ENCODE measurements around the gene IRAK2.

Gene IRAK2

DNA sequence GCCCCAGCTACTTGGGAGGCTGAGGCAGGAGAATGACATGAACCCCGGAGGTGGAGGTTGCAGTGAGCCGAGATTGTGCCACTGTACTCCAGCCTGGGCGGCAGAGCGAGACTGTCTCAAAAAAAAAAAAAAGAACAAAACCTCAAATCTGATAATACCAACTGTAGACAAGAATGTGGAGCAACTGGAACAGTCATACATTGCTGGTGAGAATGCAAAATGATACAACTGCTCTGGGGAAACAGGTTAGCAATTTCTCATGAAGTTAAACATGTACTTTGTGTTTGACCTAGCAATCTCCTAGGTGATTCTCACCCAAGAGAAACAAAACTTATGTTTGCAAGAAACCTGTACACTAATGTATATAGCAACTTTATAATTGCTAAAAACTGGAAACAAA, 27.5 kb upstream of the IRAK2 start:
- ATAC-seq, result no peak
- TF ChIP-seq, protein P1, sequence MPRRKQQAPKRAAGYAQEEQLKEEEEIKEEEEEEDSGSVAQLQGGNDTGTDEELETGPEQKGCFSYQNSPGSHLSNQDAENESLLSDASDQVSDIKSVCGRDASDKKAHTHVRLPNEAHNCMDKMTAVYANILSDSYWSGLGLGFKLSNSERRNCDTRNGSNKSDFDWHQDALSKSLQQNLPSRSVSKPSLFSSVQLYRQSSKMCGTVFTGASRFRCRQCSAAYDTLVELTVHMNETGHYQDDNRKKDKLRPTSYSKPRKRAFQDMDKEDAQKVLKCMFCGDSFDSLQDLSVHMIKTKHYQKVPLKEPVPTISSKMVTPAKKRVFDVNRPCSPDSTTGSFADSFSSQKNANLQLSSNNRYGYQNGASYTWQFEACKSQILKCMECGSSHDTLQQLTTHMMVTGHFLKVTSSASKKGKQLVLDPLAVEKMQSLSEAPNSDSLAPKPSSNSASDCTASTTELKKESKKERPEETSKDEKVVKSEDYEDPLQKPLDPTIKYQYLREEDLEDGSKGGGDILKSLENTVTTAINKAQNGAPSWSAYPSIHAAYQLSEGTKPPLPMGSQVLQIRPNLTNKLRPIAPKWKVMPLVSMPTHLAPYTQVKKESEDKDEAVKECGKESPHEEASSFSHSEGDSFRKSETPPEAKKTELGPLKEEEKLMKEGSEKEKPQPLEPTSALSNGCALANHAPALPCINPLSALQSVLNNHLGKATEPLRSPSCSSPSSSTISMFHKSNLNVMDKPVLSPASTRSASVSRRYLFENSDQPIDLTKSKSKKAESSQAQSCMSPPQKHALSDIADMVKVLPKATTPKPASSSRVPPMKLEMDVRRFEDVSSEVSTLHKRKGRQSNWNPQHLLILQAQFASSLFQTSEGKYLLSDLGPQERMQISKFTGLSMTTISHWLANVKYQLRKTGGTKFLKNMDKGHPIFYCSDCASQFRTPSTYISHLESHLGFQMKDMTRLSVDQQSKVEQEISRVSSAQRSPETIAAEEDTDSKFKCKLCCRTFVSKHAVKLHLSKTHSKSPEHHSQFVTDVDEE (CRISPR knock-in tag; IDR thresholded peaks at IDR 0.05), result no peak
- TF ChIP-seq ZC3H10 (CRISPR knock-in tag; IDR thresholded peaks at IDR 0.05) (no peak), CSDC2 (CRISPR knock-in tag; IDR thresholded peaks at IDR 0.05) (no peak), ZNF8 (CRISPR knock-in tag; IDR thresholded peaks at IDR 0.05) (no peak), ISL1 (CRISPR knock-in tag; IDR thresholded peaks at IDR 0.05) (no peak), TOX (CRISPR knock-in tag; IDR thresholded peaks at IDR 0.05; ENCODE audit: borderline replicate concordance) (no peak), RARB (CRISPR knock-in tag; IDR thresholded peaks at IDR 0.05) (no peak), TCF4 (CRISPR knock-in tag; IDR thresholded peaks at IDR 0.05; ENCODE audit: borderline replicate concordance) (no peak), PPARA (CRISPR knock-in tag; IDR thresholded peaks at IDR 0.05; ENCODE audit: borderline replicate concordance) (no peak), ESRRG (CRISPR knock-in tag; IDR thresholded peaks at IDR 0.05) (no peak), ZNF70 (CRISPR knock-in tag; IDR thresholded peaks at IDR 0.05) (no peak)
- TF ChIP-seq, protein P2, sequence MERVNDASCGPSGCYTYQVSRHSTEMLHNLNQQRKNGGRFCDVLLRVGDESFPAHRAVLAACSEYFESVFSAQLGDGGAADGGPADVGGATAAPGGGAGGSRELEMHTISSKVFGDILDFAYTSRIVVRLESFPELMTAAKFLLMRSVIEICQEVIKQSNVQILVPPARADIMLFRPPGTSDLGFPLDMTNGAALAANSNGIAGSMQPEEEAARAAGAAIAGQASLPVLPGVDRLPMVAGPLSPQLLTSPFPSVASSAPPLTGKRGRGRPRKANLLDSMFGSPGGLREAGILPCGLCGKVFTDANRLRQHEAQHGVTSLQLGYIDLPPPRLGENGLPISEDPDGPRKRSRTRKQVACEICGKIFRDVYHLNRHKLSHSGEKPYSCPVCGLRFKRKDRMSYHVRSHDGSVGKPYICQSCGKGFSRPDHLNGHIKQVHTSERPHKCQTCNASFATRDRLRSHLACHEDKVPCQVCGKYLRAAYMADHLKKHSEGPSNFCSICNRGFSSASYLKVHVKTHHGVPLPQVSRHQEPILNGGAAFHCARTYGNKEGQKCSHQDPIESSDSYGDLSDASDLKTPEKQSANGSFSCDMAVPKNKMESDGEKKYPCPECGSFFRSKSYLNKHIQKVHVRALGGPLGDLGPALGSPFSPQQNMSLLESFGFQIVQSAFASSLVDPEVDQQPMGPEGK (CRISPR knock-in tag; IDR thresholded peaks at IDR 0.05; ENCODE audit: borderline replicate concordance), result no peak
- TF ChIP-seq, protein P3, sequence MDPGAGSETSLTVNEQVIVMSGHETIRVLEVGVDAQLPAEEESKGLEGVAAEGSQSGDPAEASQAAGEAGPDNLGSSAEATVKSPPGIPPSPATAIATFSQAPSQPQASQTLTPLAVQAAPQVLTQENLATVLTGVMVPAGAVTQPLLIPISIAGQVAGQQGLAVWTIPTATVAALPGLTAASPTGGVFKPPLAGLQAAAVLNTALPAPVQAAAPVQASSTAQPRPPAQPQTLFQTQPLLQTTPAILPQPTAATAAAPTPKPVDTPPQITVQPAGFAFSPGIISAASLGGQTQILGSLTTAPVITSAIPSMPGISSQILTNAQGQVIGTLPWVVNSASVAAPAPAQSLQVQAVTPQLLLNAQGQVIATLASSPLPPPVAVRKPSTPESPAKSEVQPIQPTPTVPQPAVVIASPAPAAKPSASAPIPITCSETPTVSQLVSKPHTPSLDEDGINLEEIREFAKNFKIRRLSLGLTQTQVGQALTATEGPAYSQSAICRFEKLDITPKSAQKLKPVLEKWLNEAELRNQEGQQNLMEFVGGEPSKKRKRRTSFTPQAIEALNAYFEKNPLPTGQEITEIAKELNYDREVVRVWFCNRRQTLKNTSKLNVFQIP (CRISPR knock-in tag; IDR thresholded peaks at IDR 0.05; ENCODE audit: borderline replicate concordance, low read depth), result no peak

DNA sequence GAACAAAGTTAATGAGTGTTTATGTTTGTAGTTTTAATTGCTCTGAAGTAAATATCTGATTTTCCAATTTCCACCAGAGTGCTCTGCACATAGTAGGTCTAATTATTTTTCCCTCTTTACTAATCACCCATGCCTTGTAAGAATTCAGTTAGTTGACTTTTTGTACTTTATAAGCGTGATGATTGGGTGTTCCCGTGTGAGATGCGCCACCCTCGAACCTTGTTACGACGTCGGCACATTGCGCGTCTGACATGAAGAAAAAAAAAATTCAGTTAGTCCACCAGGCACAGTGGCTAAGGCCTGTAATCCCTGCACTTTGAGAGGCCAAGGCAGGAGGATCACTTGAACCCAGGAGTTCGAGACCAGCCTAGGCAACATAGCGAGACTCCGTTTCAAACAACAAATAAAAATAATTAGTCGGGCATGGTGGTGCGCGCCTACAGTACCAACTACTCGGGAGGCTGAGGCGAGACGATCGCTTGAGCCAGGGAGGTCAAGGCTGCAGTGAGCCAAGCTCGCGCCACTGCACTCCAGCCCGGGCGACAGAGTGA, 23.6 kb upstream of the IRAK2 start:
- no peak for ATAC-seq
- TF ChIP-seq ZNF8 (CRISPR knock-in tag; IDR thresholded peaks at IDR 0.05) (no peak), ZFP3 (CRISPR knock-in tag; IDR thresholded peaks at IDR 0.05) (no peak), PPARA (CRISPR knock-in tag; IDR thresholded peaks at IDR 0.05; ENCODE audit: borderline replicate concordance) (no peak), RARB (CRISPR knock-in tag; IDR thresholded peaks at IDR 0.05) (no peak)
- TF ChIP-seq, protein P2 (CRISPR knock-in tag; IDR thresholded peaks at IDR 0.05; ENCODE audit: borderline replicate concordance), result no peak
- TF ChIP-seq, protein P3 (CRISPR knock-in tag; IDR thresholded peaks at IDR 0.05; ENCODE audit: borderline replicate concordance, low read depth), result no peak

DNA sequence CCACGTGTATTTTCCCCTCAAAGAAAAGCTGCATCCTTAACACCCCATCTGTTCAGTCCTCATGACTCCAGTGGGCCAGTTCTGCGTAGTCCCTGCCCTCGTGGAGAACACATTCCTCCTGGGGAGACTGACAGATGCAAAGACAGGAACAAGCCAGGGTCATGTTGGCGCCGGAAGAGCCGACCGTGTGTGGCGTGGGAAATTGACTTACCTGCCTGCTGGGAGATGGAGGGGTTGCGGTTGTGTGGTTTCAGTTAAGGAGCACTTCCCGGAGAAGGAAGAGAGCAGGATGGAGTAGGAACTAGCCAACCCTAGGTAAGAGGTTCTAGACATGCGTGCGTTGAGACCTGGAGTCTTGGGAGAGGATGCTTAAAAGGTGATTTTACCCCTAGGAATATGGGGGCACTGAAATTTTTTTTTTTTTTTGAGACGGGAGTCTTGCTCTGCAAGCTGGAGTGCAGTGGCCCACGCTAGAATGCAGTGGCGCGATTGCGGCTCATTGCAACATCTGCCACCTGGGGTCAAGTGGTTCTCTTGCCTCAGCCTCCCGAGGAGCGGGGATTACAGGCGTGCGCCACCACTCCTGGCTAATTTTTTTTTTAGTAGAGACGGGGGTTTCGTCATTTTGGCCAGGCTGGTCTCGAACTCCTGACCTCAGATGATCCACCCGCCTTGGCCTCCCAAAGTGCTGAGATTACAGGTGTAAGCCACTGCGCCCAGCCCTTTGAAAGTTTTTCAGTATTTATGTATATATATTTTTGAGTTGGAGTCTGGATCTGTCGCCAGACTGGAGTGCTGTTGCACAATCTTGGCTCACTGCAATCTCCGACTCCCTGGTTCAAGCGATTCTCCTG, 21.8 kb upstream of the IRAK2 start:
- ATAC-seq, result no peak
- TF ChIP-seq PPARA (CRISPR knock-in tag; IDR thresholded peaks at IDR 0.05; ENCODE audit: borderline replicate concordance) (no peak), TOX (CRISPR knock-in tag; IDR thresholded peaks at IDR 0.05; ENCODE audit: borderline replicate concordance) (no peak), ESRRG (CRISPR knock-in tag; IDR thresholded peaks at IDR 0.05) (no peak), RARB (CRISPR knock-in tag; IDR thresholded peaks at IDR 0.05) (no peak), ARNTL (CRISPR knock-in tag; IDR thresholded peaks at IDR 0.05; ENCODE audit: borderline replicate concordance, low read depth) (no peak), ISL1 (CRISPR knock-in tag; IDR thresholded peaks at IDR 0.05) (no peak), TCF4 (CRISPR knock-in tag; IDR thresholded peaks at IDR 0.05; ENCODE audit: borderline replicate concordance) (no peak), ZFP30 (CRISPR knock-in tag; IDR thresholded peaks at IDR 0.05) (no peak), BACH2 (CRISPR knock-in tag; IDR thresholded peaks at IDR 0.05; ENCODE audit: borderline replicate concordance) (no peak), ZNF8 (CRISPR knock-in tag; IDR thresholded peaks at IDR 0.05) (no peak), ZFP3 (CRISPR knock-in tag; IDR thresholded peaks at IDR 0.05) (no peak), SNAI2 (CRISPR knock-in tag; IDR thresholded peaks at IDR 0.05) (no peak), CSDC2 (CRISPR knock-in tag; IDR thresholded peaks at IDR 0.05) (no peak)
- TF ChIP-seq, protein P3 (CRISPR knock-in tag; IDR thresholded peaks at IDR 0.05; ENCODE audit: borderline replicate concordance, low read depth), result no peak
- TF ChIP-seq, protein P4, sequence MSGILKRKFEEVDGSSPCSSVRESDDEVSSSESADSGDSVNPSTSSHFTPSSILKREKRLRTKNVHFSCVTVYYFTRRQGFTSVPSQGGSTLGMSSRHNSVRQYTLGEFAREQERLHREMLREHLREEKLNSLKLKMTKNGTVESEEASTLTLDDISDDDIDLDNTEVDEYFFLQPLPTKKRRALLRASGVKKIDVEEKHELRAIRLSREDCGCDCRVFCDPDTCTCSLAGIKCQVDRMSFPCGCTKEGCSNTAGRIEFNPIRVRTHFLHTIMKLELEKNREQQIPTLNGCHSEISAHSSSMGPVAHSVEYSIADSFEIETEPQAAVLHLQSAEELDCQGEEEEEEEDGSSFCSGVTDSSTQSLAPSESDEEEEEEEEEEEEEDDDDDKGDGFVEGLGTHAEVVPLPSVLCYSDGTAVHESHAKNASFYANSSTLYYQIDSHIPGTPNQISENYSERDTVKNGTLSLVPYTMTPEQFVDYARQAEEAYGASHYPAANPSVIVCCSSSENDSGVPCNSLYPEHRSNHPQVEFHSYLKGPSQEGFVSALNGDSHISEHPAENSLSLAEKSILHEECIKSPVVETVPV (CRISPR knock-in tag; IDR thresholded peaks at IDR 0.05), result no peak

All from SK-N-SH treated with all-trans-retinoic acid at 6 μM for 48 hours (cell line).